GM10266 (cell line): ENCODE data around the gene WNT3.

ENCODE experiments used
- DNase-seq: peaks from one replicate; pipeline ENCODE4 v3.0.0; 2012; ENCODE audit errors: extremely low spot score
- TF ChIP-seq, protein P1 (sequence below): IDR thresholded peaks from 2 replicates; pipeline ENCODE4 v1.5.1; 2012; ENCODE audit warnings: mild to moderate bottlenecking, low read depth; ENCODE audit not compliant: control insufficient read depth, insufficient read depth; ENCODE audit errors: missing control alignments

Gene WNT3

DNA sequence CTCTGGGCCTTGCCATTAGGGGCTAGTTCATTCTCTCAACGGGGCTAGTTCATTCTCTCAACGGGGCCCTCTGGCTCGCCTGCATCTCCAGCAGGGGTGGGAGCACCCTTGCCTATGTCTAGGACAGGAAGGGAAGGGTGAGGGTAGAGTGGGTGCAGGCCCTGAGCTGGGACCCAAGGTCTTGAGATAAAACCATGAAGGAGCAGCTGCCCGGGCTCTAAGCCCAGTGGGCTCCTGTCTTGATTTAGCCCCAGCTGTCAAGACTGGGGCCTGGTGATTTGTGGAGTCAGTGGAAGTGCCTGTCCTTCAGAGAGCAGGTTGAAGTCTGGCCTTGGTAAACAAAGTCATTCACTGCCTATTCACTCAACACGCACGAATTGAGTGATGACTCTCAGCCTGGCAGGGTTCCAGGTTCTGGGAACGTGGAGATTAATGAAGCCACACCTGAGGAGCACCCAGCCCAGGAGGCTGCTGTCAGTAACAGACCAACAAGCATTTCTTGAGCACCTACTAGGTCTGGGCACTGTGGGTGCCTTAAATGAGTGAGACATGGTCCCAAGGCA lies 35.4 kb downstream of the WNT3 start:
- TF ChIP-seq, protein P1, sequence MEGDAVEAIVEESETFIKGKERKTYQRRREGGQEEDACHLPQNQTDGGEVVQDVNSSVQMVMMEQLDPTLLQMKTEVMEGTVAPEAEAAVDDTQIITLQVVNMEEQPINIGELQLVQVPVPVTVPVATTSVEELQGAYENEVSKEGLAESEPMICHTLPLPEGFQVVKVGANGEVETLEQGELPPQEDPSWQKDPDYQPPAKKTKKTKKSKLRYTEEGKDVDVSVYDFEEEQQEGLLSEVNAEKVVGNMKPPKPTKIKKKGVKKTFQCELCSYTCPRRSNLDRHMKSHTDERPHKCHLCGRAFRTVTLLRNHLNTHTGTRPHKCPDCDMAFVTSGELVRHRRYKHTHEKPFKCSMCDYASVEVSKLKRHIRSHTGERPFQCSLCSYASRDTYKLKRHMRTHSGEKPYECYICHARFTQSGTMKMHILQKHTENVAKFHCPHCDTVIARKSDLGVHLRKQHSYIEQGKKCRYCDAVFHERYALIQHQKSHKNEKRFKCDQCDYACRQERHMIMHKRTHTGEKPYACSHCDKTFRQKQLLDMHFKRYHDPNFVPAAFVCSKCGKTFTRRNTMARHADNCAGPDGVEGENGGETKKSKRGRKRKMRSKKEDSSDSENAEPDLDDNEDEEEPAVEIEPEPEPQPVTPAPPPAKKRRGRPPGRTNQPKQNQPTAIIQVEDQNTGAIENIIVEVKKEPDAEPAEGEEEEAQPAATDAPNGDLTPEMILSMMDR = no peak
- DNase-seq = no peak

DNA sequence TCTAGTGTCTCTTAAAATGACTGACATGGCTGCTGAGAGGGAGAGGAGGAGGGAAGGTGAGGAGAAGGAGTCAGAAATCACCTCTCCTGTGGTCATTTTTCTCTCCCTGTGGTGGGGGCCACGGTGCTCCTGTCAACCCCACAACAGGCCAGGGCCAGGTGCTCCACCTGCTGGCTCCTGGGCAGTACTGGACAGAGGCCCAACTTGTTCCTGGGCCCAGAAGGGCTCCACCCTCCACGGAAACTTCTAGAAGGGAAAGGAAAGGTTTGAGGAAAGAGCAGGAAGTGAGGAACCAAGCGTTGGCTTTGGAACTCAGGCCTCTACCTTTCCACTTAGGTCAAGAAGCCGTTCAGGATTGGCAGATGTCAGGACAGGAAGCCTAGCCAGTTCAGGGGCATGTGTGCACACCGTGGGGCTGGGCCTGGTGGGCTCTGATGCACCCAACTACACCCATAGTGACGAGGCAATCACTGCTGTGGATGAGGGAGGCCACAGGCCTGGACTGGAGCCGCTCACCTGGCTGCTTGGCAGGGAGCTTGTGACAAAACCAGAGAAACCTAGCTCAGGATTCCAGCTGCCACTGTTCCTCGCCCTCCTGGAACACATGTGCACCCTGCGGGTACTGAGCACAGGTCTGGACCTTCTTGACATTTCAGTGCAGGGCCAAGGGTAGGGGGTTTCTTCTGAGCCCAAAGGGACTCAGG lies 36.1 kb downstream of the WNT3 start:
- TF ChIP-seq, protein P1 = peak; percentile 78
- DNase-seq = peak; percentile 63

DNA sequence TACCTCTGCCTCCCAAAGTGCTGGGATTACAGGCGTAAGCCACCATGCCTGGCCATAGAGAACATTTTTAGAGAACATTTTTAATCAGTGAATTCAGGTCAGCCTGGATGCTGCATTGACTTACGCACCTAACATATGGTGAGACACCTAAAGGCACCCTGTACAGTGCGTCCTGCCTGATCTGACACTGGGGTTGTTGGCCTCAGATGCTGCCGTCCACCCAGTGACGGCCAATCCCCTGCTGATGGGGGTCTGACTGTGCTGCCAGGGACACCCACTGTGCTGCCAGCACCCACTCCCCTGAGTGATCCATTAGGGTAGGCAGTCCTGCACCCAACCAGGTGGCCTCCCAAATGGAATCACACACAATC lies 38.5 kb downstream of the WNT3 start:
- DNase-seq = no peak

DNA sequence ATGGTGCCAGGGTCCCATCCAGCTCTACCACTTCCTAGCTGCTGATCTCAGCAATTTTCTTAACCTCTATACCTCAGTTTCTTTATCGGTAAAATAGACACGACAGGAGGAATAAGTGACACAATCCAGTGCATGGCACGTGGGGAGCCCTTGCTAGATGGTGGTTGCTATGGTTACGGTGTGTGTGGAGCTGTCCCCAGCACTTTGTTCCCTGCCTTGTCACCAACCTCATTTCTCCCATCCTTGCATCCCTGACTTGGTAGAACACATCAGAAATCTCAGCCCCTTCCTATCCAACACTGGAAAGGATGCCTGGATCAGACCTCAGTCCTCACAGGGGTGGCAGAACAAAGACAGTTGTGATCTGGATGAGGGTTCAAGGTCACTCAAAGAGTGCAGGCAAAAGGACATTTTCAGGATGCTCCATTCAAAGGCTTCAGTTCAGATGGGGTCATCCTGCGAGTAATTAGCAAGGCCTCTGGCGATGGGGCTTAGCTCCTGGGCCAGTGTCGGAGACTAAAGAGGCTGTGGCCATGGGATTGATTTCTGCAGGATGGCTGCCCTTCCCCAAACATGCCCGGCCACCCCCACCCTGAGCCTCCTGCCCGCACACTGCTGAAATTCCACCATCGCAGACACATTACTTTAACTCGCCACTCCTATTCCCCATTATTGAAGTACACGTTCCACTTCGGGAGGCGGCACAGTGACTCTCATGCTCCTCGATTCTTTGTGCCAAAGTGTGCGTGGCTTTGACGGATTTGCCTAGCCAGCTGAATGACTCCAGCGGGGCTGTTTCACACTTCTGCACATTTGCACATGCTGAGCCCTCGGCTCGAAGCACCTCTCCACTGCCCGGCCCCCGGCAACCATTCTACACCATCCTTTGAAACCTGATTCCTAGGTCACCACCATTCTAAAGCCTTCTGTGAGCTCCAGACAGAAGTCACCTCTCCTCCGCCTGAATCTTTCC lies 40.3 kb downstream of the WNT3 start:
- TF ChIP-seq, protein P1 = no peak
- DNase-seq = no peak

More for the DNA sequence above, 38.5 kb downstream of the WNT3 start:
- TF ChIP-seq, protein P1 = no peak

DNA sequence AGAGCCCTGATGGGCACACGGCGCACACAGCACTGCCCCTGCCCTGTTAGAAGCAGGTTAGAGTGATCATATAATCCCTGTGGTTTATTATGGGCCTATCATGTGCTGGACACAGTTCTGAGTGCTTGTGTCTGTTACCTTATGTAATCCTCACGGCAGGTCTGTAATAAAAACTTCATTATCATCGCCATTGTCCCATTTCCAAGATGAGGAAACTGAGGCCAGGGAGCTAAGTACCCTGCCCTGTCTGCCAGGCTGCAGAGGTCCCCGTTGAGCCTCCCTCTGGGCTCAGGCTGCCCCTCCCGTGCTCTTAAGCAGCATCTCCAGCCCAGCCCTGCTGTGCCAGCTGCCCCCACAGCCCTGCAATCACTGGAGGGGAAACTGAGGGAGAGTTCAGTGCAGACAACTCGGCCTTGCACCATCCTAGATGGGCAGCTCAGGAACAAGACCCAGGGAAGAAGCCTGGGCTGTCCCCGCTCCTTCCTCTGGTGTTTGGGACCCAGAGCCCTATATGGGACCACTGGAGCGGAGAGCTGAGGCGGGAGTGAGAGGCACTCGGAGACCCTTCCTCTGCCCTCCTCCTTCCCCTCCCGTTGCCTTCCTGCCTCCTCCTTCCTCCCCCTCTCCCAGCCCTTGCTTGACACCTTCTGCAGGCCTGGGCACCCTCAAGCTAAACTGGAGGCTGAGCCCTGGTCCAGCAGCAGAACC lies 42.0 kb downstream of the WNT3 start:
- DNase-seq = no peak
- TF ChIP-seq, protein P1 = no peak

DNA sequence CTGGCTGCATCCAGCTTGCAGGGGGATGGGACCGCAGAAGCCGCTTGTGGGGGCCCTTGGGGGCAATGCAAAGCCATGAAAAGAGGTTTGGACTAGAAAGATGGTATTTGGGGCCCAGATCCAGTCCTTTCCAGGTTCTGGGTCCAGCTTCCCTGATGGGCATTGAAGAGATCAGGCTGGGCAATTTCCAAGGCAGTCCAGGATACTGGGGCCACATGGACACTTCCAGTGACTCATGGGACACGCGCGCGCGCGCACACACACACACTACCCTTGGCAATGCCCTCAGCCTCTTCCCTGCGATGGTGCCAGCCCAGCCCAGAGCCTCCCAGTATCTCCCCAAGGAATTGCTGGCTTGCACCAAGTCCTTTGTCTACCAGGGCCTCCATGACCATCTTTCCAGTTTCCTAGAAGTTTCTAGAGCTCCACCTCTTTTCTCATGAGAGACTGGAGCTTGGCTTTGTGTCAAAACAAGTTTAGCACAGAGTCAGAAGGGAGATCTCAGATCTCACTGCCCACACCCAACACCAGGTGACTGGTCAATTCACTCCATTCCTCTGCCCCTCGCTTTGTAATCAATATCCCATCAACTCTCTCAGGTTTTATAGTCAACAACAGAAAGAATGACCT lies 44.3 kb downstream of the WNT3 start:
- DNase-seq = no peak
- TF ChIP-seq, protein P1 = no peak
